Measurements from ENCODE around the gene PAX7.

GRCh38 chr1:18761948-18762840 lies 131.5 kb downstream of the PAX7 start:
- TF ChIP-seq, protein P1, sequence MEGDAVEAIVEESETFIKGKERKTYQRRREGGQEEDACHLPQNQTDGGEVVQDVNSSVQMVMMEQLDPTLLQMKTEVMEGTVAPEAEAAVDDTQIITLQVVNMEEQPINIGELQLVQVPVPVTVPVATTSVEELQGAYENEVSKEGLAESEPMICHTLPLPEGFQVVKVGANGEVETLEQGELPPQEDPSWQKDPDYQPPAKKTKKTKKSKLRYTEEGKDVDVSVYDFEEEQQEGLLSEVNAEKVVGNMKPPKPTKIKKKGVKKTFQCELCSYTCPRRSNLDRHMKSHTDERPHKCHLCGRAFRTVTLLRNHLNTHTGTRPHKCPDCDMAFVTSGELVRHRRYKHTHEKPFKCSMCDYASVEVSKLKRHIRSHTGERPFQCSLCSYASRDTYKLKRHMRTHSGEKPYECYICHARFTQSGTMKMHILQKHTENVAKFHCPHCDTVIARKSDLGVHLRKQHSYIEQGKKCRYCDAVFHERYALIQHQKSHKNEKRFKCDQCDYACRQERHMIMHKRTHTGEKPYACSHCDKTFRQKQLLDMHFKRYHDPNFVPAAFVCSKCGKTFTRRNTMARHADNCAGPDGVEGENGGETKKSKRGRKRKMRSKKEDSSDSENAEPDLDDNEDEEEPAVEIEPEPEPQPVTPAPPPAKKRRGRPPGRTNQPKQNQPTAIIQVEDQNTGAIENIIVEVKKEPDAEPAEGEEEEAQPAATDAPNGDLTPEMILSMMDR (IDR thresholded peaks at IDR 0.05) = no peak
- TF ChIP-seq POLR2A (IDR thresholded peaks at IDR 0.05) (no peak), EP300 (IDR thresholded peaks at IDR 0.05) (no peak)
